MM.1S (cell line): ENCODE measurements around the gene SLC6A12.

Experiments used
- DNase-seq: peaks from one replicate; pipeline ENCODE4 v3.0.0-alpha.2; 2015
- H2AFZ ChIP-seq: fragments of 300-600 bp; sonication (generic); 2 replicates; pipeline ENCODE4 v1.6.0; 2016; ENCODE audit warnings: antibody characterized with exemption, low read length
- H3F3A ChIP-seq: fragments of 300-600 bp; sonication (generic); 2 replicates; pipeline ENCODE4 v1.6.1; 2016; ENCODE audit warnings: mild to moderate bottlenecking, antibody characterized with exemption, low read length, moderate library complexity, mixed read lengths; ENCODE audit not compliant: insufficient read depth
- H3K27ac ChIP-seq: fragments of 300-600 bp; sonication (generic); 2 replicates; pipeline ENCODE4 v1.5.1; 2016; ENCODE audit warnings: mild to moderate bottlenecking, low read length
- H3K27me3 ChIP-seq: fragments of 300-600 bp; sonication (generic); replicated peaks from 2 replicates; pipeline ENCODE4 v1.6.0; 2016; ENCODE audit warnings: low read length; ENCODE audit not compliant: insufficient read depth
- H3K36me3 ChIP-seq: fragments of 300-600 bp; sonication (generic); replicated peaks from 2 replicates; pipeline ENCODE4 v1.6.1; 2016; ENCODE audit warnings: mild to moderate bottlenecking, low read length, mixed read lengths; ENCODE audit not compliant: insufficient read depth
- H3K4me1 ChIP-seq: fragments of 300-600 bp; sonication (generic); 2 replicates; pipeline ENCODE4 v1.6.1; 2016; ENCODE audit warnings: low read length, mixed read lengths
- H3K4me2 ChIP-seq: fragments of 300-600 bp; sonication (generic); 2 replicates; pipeline ENCODE4 v1.6.0; 2016; ENCODE audit warnings: low read depth, low read length
- H3K4me3 ChIP-seq: fragments of 300-600 bp; sonication (generic); 2 replicates; pipeline ENCODE4 v1.5.1; 2016; ENCODE audit warnings: low read length, mixed read lengths
- H3K79me2 ChIP-seq: fragments of 300-600 bp; sonication (generic); 2 replicates; pipeline ENCODE4 v1.6.1; 2016; ENCODE audit warnings: mixed run types, low read length, mixed read lengths
- H3K9ac ChIP-seq: fragments of 300-600 bp; sonication (generic); 2 replicates; pipeline ENCODE4 v1.6.1; 2016; ENCODE audit warnings: low read length, mixed read lengths
- H3K9me2 ChIP-seq: fragments of 300-600 bp; sonication (generic); replicated peaks from 2 replicates; pipeline ENCODE4 v1.6.1; 2016; ENCODE audit warnings: mild to moderate bottlenecking, low read length, mixed read lengths; ENCODE audit not compliant: insufficient read depth
- H3K9me3 ChIP-seq: fragments of 300-600 bp; sonication (generic); replicated peaks from 2 replicates; pipeline ENCODE4 v1.6.1; 2016; ENCODE audit warnings: mild to moderate bottlenecking, low read length, mixed read lengths; ENCODE audit not compliant: insufficient read depth
- H4K20me1 ChIP-seq: fragments of 300-600 bp; sonication (generic); 2 replicates; pipeline ENCODE4 v1.6.1; 2016; ENCODE audit warnings: mild to moderate bottlenecking, low read length, moderate library complexity, mixed read lengths; ENCODE audit not compliant: insufficient read depth
- CTCF ChIP-seq: fragments of 300-600 bp; sonication (generic); IDR thresholded peaks from 2 replicates; pipeline ENCODE4 v1.5.1; 2016; ENCODE audit warnings: antibody characterized with exemption, low read length, mixed read lengths
- EZH2 ChIP-seq: fragments of 300-600 bp; sonication (generic); optimal IDR thresholded peaks from 2 replicates; pipeline ENCODE3; 2017; ENCODE audit warnings: low read depth, mild to moderate bottlenecking, antibody characterized with exemption, low read length, mixed read lengths
- EZH2phosphoT487 ChIP-seq: fragments of 300-600 bp; sonication (generic); IDR thresholded peaks from 2 replicates; pipeline ENCODE4 v1.6.1; 2018; ENCODE audit warnings: antibody characterized with exemption, low read length

Gene SLC6A12

GRCh38 chr12:179885-180284, 34.1 kb downstream of the SLC6A12 start:
- H3K9me3 ChIP-seq = no peaks in the 10 kb centered on the region
- no peaks in the 10 kb centered on the region for H4K20me1 ChIP-seq
- no peaks in the 10 kb centered on the region for H3F3A ChIP-seq
- no peak overlapping the region for H2AFZ ChIP-seq
- DNase-seq = no peak
- H3K27me3 ChIP-seq = no peaks in the 10 kb centered on the region
- no peaks in the 10 kb centered on the region for H3K36me3 ChIP-seq
- no peak overlapping the region for H3K4me3 ChIP-seq
- no peak overlapping the region for H3K27ac ChIP-seq
- no peaks in the 10 kb centered on the region for H3K79me2 ChIP-seq
- no peak overlapping the region for H3K9ac ChIP-seq
- peaks cover 20% of the 10 kb centered on the region for H3K4me1 ChIP-seq
- TF ChIP-seq EZH2phosphoT487 = no peak
- no peak for TF ChIP-seq EZH2
- no peak for TF ChIP-seq CTCF
- no peak overlapping the region for H3K4me2 ChIP-seq
- no peaks in the 10 kb centered on the region for H3K9me2 ChIP-seq

- Histone ChIP-seq H3K79me2 (no peaks in the 10 kb centered on the region), H3K9ac (no peak overlapping the region), H2AFZ (no peak overlapping the region), H3K27me3 (no peaks in the 10 kb centered on the region), H3K4me3 (no peak overlapping the region), H3K36me3 (no peaks in the 10 kb centered on the region), H3K9me2 (no peaks in the 10 kb centered on the region), H3K27ac (no peak overlapping the region), H3F3A (no peaks in the 10 kb centered on the region), H3K4me1 (peaks cover 20% of the 10 kb centered on the region), H4K20me1 (no peaks in the 10 kb centered on the region), H3K9me3 (no peaks in the 10 kb centered on the region), H3K4me2 (no peak overlapping the region)
- TF ChIP-seq EZH2phosphoT487 (no peak), CTCF (no peak), EZH2 (no peak)
- no peak for DNase-seq
Observed at GRCh38 chr12:179131-179884, 34.6 kb downstream of the SLC6A12 start.

GRCh38 chr12:178829-179109, 35.2 kb downstream of the SLC6A12 start:
- no peaks in the 10 kb centered on the region for H4K20me1 ChIP-seq
- no peaks in the 10 kb centered on the region for H3K9me3 ChIP-seq
- H3K79me2 ChIP-seq = no peaks in the 10 kb centered on the region
- H3K4me2 ChIP-seq = no peak overlapping the region
- no peak for DNase-seq
- H3K27me3 ChIP-seq = no peaks in the 10 kb centered on the region
- no peak overlapping the region for H3K27ac ChIP-seq
- no peak overlapping the region for H3K9ac ChIP-seq
- H3K4me3 ChIP-seq = no peak overlapping the region
- H3K4me1 ChIP-seq = peaks cover 20% of the 10 kb centered on the region
- H3K9me2 ChIP-seq = no peaks in the 10 kb centered on the region
- TF ChIP-seq CTCF (no peak), EZH2phosphoT487 (no peak), EZH2 (no peak)
- H3K36me3 ChIP-seq = no peaks in the 10 kb centered on the region
- H3F3A ChIP-seq = no peaks in the 10 kb centered on the region
- H2AFZ ChIP-seq = no peak overlapping the region
